Articular chondrocyte of knee joint (primary cell): ENCODE data around the gene NEURL2. TPM values are rescaled to one million over a fixed set of nuclear protein-coding genes. Genes with fewer than 3 reads are reported as not detected.

Experiments
- total RNA-seq: library from RNA; depleted of rRNA; stranded (reverse); fragments of >200 nt; gene quantifications from 2 replicates; pipeline ENCODE4 v1.2.3, GENCODE V29; 2012

NEURL2 gene, protein sequence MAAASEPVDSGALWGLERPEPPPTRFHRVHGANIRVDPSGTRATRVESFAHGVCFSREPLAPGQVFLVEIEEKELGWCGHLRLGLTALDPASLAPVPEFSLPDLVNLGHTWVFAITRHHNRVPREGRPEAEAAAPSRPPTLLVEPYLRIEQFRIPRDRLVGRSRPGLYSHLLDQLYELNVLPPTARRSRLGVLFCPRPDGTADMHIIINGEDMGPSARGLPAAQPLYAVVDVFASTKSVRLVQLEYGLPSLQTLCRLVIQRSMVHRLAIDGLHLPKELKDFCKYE
- 2.7 and 4.8 TPM in 2 replicates for total RNA-seq

DNA sequence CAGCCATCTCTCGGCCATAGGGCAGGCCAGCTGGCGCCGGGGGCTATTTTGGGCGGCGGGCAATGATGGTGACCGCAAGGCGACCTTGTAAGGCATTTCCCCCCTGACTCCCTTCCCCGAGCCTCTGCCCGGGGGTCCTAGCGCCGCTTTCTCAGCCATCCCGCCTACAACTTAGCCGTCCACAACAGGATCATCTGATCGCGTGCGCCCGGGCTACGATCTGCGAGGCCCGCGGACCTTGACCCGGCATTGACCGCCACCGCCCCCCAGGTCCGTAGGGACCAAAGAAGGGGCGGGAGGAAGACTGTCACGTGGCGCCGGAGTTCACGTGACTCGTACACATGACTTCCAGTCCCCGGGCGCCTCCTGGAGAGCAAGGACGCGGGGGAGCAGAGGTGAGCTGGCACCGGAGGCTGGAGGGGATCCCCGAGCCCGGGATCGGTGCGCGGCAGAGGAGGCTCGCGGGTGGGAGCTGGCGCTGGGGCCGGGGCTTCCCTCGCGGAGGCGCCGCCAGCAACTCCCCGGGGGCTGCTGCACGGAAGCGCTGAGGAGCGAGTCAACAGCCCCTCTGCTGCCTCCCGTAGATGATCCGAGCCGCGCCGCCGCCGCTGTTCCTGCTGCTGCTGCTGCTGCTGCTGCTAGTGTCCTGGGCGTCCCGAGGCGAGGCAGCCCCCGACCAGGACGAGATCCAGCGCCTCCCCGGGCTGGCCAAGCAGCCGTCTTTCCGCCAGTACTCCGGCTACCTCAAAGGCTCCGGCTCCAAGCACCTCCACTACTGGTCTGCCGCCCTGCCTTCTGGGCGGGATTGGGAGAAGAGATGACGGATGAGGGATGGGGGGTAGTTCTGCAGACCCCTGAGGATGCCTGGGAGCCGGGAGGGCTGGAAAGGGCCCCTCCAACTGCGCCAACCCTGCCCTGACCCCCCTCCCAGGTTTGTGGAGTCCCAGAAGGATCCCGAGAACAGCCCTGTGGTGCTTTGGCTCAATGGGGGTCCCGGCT, at the start of gene NEURL2, which contains the start of gene CTSA:
Gene NEURL2 (minus strand): TSS at position 224 of the 999 bp plus-strand sequence. CDS start 217 bp downstream, at position 7.
Gene CTSA (plus strand): TSS at position 351 of the 999 bp plus-strand sequence. CDS start 234 bp downstream, at position 585.

DNA sequence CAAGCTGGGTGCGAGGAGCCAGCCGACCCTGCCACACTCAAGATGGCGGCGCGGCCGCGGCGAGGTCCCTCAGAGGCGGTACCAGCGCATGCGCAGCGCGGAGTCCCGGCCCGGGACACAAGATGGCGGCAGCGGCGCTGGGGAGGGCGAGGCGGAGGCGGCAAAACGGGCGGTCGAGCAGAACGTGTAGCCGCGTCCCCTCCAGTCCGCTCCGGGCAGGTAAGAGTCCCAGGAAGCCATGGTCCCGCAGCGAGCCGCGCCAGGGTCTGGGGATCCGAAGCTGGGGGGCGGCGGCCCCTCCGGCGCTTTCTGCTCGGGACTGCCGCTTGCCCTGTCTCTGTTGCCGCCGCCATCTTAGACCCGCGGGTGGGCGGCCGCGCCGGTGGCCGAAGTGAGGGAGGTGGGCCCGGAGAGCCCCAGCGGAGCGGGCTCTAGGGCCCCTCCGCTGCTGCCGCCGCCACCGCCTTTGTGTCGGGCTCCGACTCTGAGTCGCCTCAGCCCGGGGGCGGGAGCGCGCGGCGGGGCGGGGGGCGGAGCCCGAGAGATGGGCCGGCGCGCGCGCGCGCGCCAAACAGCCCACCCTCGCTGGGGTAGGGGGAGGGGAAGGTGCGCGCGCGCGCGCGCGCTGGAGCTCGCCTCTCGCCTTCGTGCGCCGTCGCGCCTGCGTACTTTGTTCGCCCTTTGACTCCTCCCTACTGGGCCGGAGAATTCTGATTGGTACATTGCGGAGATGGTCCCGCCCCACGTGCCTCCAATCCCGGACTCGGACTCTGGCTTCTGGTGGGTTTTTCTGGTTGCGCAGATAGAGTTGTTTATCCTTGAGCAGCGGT, 43.8 kb upstream of the NEURL2 start, which contains the start of gene PCIF1:
Gene PCIF1 (plus strand): TSS at position 98 of the 830 bp plus-strand sequence. CDS start 4,317 bp downstream, outside the sequence.

DNA sequence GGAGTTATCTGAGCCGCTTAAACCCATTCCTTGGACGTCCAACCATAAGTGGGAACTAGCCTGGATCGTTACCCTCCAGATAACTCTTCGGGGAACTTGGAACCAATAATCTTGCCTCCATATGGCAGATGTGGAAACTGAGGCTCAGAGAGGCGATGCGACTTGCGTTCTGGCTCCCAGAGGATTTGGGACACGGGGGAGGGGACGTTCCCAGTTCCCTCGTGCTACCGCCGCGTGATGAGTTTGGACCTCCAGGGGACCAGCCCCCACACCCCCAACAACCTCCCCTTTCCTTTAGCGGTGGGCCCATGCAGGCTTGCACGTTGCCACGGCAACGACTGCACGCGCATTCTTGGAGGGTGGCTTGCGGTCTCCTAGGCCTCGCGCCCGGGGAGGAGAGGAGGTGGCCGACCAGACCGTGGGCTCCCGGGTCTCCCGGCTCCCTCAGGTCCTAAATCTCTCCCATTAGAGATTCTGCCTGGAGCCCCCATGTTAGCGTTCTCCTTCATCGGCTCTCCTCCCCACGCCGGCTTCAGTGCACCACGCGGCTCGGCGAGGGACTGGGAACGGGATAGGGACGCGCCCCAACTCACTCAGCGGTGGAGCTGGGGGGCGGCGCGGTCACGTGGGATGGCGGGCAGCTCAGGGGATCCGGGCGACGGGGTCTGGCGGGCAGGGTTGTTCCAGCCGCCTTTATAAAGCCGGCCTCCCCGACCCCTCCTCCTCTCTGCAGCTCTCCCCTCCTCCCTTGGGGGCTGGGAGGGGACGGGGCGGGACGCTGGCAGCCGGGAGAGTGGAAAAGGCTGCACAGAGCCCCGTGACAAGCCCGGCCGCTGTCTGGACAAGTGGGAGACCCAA, 20.7 kb upstream of the NEURL2 start, which contains the start of gene PLTP:
Gene PLTP (minus strand): TSS at position 670 of the 858 bp plus-strand sequence. CDS start 703 bp downstream, outside the sequence.

DNA sequence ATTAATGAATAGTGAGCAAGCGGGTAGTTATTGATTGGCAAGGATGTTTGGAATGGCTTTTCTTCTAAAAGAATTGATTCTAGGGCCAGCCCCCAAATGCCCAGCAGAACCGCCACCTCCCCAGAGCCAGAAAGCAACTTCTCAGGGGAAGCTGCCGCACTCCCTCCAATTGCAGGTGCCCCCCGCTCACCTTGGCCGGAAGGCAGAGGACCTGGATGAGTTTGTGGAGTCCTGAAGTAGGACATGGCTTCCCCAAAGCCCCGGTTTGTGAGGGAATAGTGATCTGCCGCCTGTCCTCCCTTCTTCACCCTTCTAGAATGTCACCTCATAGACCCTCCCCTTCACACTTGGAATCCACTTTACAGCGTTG, 3.7 kb downstream of the NEURL2 start, which contains the start of gene SPATA25:
Gene SPATA25 (minus strand): TSS at position 277 of the 370 bp plus-strand sequence. CDS start 32 bp downstream, at position 245.

DNA sequence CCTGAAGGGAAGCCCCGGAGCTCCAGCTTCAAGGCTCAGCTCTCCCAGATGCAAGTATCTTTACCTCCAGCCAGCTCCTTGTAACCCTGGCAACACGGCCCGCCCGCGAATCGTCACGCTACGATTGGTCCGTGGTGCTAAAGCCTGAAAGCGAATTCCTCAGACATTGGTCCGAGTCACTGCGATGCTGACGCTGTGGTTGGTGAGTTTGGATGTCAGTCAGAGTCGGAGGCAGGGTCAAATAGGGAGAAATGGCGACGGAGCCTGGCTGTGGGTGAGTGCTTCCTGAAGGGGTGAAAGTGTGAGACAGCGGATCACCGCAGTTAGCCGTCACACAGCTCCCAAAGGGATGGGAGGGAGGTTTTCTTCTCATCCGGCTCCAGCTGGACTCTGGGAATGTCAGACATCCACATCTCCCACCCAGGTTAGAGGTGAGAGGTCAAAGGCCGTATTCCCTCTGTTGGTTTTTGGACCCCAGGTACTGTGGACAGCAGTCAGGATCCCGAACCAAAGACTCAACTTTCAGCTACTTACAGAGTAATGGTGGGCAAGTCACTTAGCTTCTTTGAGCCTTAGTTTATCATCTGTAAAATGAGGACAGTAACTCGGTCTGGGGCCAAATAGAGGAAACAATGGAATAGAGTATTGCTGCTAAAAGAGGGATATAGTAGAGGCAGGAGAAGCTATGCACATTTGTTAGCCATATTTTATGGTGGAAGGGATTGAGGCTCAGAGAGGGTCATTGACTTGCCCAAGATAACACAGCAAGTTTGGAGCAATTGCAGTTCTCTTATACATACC, 9.8 kb downstream of the NEURL2 start, which contains the start of gene ZSWIM1:
Gene ZSWIM1 (plus strand): TSS at position 240 of the 801 bp plus-strand sequence. CDS start 1,366 bp downstream, outside the sequence.

DNA sequence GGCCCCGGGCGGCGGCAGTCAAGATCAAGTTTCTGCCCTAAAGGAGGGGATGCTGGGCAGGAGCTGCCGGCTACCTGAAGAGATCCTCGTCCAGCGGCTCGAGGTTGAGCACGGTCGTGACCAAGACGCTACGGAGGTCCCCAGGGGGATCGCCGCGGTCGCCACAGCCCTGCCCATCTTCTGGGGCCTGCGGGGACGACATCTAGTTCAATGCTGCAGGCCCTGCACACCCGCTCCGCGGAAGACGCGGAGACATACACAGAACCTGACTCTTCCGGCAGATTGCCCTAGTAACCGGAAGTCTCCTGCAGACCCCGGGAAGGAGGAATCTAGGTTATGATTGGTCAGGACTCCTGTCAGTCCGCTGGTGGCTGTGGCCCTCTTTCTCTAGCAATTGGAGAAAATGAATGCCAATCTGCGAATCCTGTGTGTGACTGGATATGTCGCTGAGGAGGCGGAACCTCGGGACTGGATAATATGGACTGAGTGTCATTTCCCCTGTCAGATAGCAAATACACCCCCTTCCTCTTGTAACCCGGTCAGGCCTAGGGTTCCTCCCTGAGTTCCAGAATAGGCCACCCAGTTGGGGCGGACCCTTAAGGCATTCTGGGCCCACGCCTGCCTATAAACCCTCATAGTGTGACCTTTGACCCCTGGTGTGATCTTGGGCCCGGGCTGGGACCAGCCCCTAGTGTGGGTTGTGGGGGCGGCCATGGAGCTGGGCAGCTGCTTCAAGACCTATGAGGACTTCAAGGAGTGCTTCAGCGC, 33.7 kb downstream of the NEURL2 start, which contains the start of the genes ACOT8 and ZSWIM3:
Gene ACOT8 (minus strand): TSS at position 279 of the 768 bp plus-strand sequence. CDS start 77 bp downstream, at position 202.
Gene ZSWIM3 (plus strand): TSS at position 501 of the 768 bp plus-strand sequence. CDS start 212 bp downstream, at position 713.

Other genes starting within 250 kb of the NEURL2 start
- not detected in 2 replicates for gene WFDC11, start 221.0 kb downstream of the NEURL2 start, total RNA-seq
- gene WFDC13, start 189.2 kb downstream of the NEURL2 start, total RNA-seq: not detected in 2 replicates
- not detected in 2 replicates for gene WFDC10B, start 186.2 kb downstream of the NEURL2 start, total RNA-seq
- not detected in 2 replicates for gene SPINT4, start 168.9 kb downstream of the NEURL2 start, total RNA-seq
- gene WFDC3, start 99.3 kb downstream of the NEURL2 start, total RNA-seq: 0.76 and 1.4 TPM in 2 replicates
- gene DNTTIP1, start 99.3 kb downstream of the NEURL2 start, total RNA-seq: 20.6 and 22.6 TPM in 2 replicates
- gene UBE2C, start 78.6 kb downstream of the NEURL2 start, total RNA-seq: 17.1 and 17.3 TPM in 2 replicates
- 0.39 and 1.4 TPM in 2 replicates for gene TNNC2, start 63.9 kb downstream of the NEURL2 start, total RNA-seq
- gene SNX21, start 57.4 kb downstream of the NEURL2 start, total RNA-seq: 105 TPM in 2 replicates
- gene ACOT8, start 33.8 kb downstream of the NEURL2 start, total RNA-seq: 25.4 and 25.5 TPM in 2 replicates
- 7.2 and 9.6 TPM in 2 replicates for gene ZSWIM3, start 33.6 kb downstream of the NEURL2 start, total RNA-seq
- gene ZSWIM1, start 10.0 kb downstream of the NEURL2 start, total RNA-seq: 8.4 and 9.6 TPM in 2 replicates
- gene SPATA25, start 3.6 kb downstream of the NEURL2 start, total RNA-seq: 0.76 and 1.6 TPM in 2 replicates
- 116 and 145 TPM in 2 replicates for gene CTSA, start 127 bp upstream of the NEURL2 start, total RNA-seq
- gene PLTP, start 20.9 kb upstream of the NEURL2 start, total RNA-seq: 17.5 and 18.3 TPM in 2 replicates
- gene PCIF1, start 43.5 kb upstream of the NEURL2 start, total RNA-seq: 11.6 and 14.0 TPM in 2 replicates
- 19.5 and 20.2 TPM in 2 replicates for gene ZNF335, start 81.0 kb upstream of the NEURL2 start, total RNA-seq
- under 0.01 and 0.52 TPM in 2 replicates for gene MMP9, start 117.7 kb upstream of the NEURL2 start, total RNA-seq
- under 0.01 TPM in 2 replicates for gene SLC12A5, start 138.0 kb upstream of the NEURL2 start, total RNA-seq
- gene NCOA5, start 198.8 kb upstream of the NEURL2 start, total RNA-seq: 12.9 and 17.2 TPM in 2 replicates
- gene CD40, start 227.1 kb upstream of the NEURL2 start, total RNA-seq: 1.2 and 2.2 TPM in 2 replicates